ENCODE measurements around the gene MAP2K5.
A peak's percentile ranks its signal among the peaks of the same experiment; 100 is the strongest.

Gene MAP2K5

GRCh38 chr15:67785431-67785830 is 242.9 kb downstream of the MAP2K5 start:
- Histone ChIP-seq H3K9me3 (ENCODE audit: control insufficient read depth, insufficient read depth, low read depth, low read length) (no peaks in the 10 kb centered on the region), H3K4me3 (ENCODE audit: low read depth, low read length) (no peak overlapping the region), H3K36me3 (ENCODE audit: control insufficient read depth in 2 of 2, insufficient read depth in 1 of 2, low read length in 2 of 2) (no peaks in the 10 kb centered on the region), H3K27ac (ENCODE audit: extremely low read depth, low read depth, low read length) (no peak overlapping the region), H3K4me1 (ENCODE audit: control insufficient read depth, insufficient read depth, low read length) (peaks cover 14% of the 10 kb centered on the region)
- TF ChIP-seq, protein P1, sequence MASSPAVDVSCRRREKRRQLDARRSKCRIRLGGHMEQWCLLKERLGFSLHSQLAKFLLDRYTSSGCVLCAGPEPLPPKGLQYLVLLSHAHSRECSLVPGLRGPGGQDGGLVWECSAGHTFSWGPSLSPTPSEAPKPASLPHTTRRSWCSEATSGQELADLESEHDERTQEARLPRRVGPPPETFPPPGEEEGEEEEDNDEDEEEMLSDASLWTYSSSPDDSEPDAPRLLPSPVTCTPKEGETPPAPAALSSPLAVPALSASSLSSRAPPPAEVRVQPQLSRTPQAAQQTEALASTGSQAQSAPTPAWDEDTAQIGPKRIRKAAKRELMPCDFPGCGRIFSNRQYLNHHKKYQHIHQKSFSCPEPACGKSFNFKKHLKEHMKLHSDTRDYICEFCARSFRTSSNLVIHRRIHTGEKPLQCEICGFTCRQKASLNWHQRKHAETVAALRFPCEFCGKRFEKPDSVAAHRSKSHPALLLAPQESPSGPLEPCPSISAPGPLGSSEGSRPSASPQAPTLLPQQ (tag by site-specific recombination; IDR thresholded peaks at IDR 0.05), result 0 out of 2 replicates have a peak, but pooled peaks have one; percentile 10
- TF ChIP-seq WT1 (tag by site-specific recombination; IDR thresholded peaks at IDR 0.05), result no peak
- peak; percentile 65 for TF ChIP-seq ZNF366 (tag by site-specific recombination; conservative IDR thresholded peaks at IDR 0.05)
- 0 out of 2 replicates have a peak, but pooled peaks have one; percentile 17 for TF ChIP-seq ZEB2 (tag by site-specific recombination; IDR thresholded peaks at IDR 0.05)
- 0 out of 2 replicates have a peak, but pooled peaks have one; percentile 8 for TF ChIP-seq ZFHX2 (tag by site-specific recombination; conservative IDR thresholded peaks at IDR 0.05)
- ChIA-PET POLR2A (interaction anchor here (0.7 kb wide), 1 partner anchor 35 kb away, joined by 3 read pairs; no protein-coding TSS in a partner anchor), CTCF (interaction anchor here (0.6 kb wide), 3 partner anchors 11 to 536 kb away, joined by 3 to 4 read pairs (median 3); no protein-coding TSS in a partner anchor)

- TF ChIP-seq, protein P2, sequence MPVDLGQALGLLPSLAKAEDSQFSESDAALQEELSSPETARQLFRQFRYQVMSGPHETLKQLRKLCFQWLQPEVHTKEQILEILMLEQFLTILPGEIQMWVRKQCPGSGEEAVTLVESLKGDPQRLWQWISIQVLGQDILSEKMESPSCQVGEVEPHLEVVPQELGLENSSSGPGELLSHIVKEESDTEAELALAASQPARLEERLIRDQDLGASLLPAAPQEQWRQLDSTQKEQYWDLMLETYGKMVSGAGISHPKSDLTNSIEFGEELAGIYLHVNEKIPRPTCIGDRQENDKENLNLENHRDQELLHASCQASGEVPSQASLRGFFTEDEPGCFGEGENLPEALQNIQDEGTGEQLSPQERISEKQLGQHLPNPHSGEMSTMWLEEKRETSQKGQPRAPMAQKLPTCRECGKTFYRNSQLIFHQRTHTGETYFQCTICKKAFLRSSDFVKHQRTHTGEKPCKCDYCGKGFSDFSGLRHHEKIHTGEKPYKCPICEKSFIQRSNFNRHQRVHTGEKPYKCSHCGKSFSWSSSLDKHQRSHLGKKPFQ (tag by site-specific recombination; IDR thresholded peaks at IDR 0.05), result peak; percentile 34; the same call in 1 of the 2 replicates
- TF ChIP-seq ZNF561 (tag by site-specific recombination; IDR thresholded peaks at IDR 0.05; ENCODE audit: borderline replicate concordance) (no peak), ZNF664 (tag by site-specific recombination; IDR thresholded peaks at IDR 0.05) (peak; percentile 92)
- CTCF ChIA-PET, result no interaction called here
- Histone ChIP-seq H3K9me3 (ENCODE audit: control insufficient read depth, insufficient read depth, low read depth, low read length) (no peaks in the 10 kb centered on the region), H3K27ac (ENCODE audit: extremely low read depth, low read depth, low read length) (no peak overlapping the region), H3K36me3 (ENCODE audit: control insufficient read depth in 2 of 2, insufficient read depth in 1 of 2, low read length in 2 of 2) (no peaks in the 10 kb centered on the region), H3K4me3 (ENCODE audit: low read depth, low read length) (no peak overlapping the region), H3K4me1 (ENCODE audit: control insufficient read depth, insufficient read depth, low read length) (peaks cover 23% of the 10 kb centered on the region)
- POLR2A ChIA-PET, result no interaction called here
Measured at GRCh38 chr15:67786646-67787045, 244.1 kb downstream of the MAP2K5 start.

DNA sequence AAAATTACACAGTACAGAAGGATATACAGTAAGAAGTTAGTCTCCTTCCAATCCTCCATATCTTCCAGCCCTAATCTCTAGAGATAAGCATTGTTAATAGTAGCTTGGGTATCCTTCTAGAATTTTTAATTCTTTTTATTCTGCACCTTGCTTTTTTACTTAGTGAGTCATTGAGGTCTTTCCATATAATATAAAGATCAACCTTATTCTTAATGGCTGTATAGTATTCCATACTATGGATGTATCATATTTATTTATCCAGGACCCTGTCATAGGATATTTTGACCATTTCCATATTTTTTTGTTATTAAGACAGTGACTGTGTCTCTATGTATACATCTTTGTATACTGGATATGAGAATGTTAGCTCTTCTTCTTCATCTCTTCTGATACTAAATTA is 246.5 kb downstream of the MAP2K5 start:
- Histone ChIP-seq H3K36me3 (ENCODE audit: control insufficient read depth in 2 of 2, insufficient read depth in 1 of 2, low read length in 2 of 2) (no peaks in the 10 kb centered on the region), H3K4me3 (ENCODE audit: low read depth, low read length) (no peak overlapping the region), H3K27ac (ENCODE audit: extremely low read depth, low read depth, low read length) (no peak overlapping the region), H3K9me3 (ENCODE audit: control insufficient read depth, insufficient read depth, low read depth, low read length) (no peaks in the 10 kb centered on the region), H3K4me1 (ENCODE audit: control insufficient read depth, insufficient read depth, low read length) (peaks cover 28% of the 10 kb centered on the region)
- POLR2A ChIA-PET, result interaction anchor here (0.7 kb wide), 1 partner anchor 542 kb away, joined by 4 read pairs; no protein-coding TSS in a partner anchor
- CTCF ChIA-PET, result interaction anchor here (0.6 kb wide), 2 partner anchors 18 to 288 kb away, joined by 3 to 4 read pairs; no protein-coding TSS in a partner anchor
- TF ChIP-seq ZNF146 (tag by site-specific recombination; IDR thresholded peaks at IDR 0.05), result peak; percentile 94
- no peak for TF ChIP-seq PRDM6 (tag by site-specific recombination; IDR thresholded peaks at IDR 0.05)
- no peak for TF ChIP-seq ZNF10 (tag by site-specific recombination; IDR thresholded peaks at IDR 0.05)
- no peak for TF ChIP-seq YY1 (tag by site-specific recombination; IDR thresholded peaks at IDR 0.05)
- no peak for TF ChIP-seq KLF7 (tag by site-specific recombination; IDR thresholded peaks at IDR 0.05; ENCODE audit: borderline replicate concordance)
- TF ChIP-seq KLF10 (tag by site-specific recombination; IDR thresholded peaks at IDR 0.05), result no peak
- peak; percentile 90 for TF ChIP-seq ZNF580 (tag by site-specific recombination; IDR thresholded peaks at IDR 0.05)
